Measurements from ENCODE around the gene THADA.
A peak's percentile ranks its signal among the peaks of the same experiment; 100 is the strongest.
"Not testable (repeated sequence)": the region's sequence is repeated elsewhere in the genome, so short reads cannot be mapped to it uniquely, and the experiment has no call there.

THADA gene
- 102 to 152 (median 124) reads per million in 3 experiments for total RNA-seq

DNA sequence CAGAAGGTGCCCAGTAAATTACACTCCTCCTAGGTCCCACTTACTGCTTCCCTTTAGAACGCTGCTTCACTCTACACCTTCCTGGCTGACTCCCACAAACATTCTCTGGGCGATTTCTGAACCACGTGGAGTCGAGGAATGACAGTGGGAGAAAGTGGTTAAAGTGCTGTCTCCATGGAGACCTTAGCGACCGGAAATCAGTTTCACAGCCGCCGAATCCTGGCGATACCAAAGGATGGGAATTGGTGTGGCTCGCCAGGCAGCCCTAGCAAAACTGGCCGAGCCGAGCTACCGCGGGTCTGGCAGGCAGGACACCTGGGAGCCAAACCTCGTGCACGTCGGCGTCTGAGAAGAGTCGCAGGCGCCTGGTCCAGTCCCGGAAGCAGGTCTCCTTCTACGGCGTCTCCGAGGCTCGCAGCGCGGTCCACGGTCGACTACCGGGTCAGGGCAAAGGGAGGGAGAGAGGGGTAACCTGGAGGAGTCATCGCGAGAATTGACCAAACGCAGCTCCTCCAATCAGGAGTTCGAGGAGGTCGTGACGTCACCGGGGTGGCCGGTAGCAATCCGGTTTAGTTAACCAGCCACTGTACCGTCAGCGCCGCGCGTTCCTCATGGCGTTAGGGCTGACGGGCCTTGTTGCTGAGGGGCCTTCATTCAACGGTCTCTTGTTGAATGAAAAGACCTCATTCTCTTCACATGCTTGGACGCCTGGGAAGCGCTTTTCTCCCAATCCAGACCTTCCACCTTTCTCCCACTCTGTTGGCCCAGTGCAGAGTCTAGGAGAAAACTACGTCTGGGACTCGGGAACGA is at the start of gene THADA:
TSS of gene THADA (minus strand) at position 436 of the 810 bp plus-strand sequence. CDS start 3,646 bp downstream, outside the sequence.
- peak; percentile 93 for DNase-seq

DNA sequence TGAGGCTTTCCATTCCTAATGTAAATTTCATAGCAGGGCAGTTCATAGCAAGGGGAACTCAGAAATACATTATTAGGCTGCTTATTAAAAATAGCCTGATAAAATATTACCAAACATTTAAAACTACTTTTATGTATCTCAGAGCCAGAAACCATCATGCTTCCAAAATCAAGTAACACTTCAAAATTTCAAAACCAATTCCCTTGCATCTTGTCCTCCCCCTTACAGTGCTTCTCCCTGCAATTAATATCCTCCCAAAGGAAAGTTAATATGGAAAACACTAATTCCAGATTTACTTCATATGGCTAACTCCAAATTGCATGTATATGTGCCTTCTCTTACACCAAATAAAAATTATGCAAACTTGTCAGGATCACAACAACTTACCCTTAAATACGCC is 47.8 kb upstream of the THADA start:
- DNase-seq, result no peak

- no peak for DNase-seq
These were observed 46.5 kb upstream of the THADA start for GRCh38 chr2:43642363-43642762.

DNA sequence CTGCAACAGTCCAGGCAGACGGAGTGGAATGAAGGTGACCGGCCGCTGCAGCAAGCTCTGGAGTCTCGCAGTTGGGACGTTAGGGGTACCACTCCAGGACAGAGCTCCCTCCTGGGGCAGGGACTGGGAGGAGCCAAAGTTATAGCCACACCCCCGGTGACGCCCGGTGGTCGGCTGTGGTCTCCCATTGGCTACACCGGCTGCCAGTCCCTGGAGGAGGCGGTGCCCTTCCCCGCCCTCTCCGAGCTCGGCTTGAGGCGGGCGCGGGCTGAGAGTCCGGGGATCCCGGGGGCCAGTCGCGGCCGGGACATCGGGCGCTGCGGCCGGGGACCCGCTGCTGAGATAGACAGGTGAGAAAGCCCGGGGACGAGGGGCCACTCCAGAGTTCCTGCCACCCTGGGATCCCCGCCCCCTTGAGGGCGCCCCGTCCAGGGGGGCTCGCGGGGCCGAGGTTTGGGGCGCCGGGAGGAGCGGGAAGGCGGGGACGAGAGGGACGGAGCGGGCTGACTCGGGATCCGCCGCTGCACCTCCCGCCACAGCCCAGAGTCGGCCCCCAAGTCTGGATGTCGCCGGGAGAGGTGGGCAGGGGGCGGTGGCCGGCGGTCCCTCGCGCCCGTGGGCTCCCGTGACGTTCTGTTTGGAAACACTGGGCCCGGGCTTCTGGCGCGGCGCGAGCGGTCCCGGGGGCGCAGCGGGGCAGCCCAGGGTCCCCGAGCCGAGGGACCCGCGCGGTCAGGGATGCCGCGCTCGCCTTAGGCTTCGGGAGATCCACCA is 41.4 kb upstream of the THADA start, which contains the start of gene PLEKHH2:
TSS of gene PLEKHH2 (plus strand) at position 231 of the 774 bp plus-strand sequence. CDS start 7,414 bp downstream, outside the sequence.
- peak; percentile 73 for DNase-seq

GRCh38 chr2:43636621-43637020 is 40.8 kb upstream of the THADA start:
- peak; percentile 32 for DNase-seq

DNA sequence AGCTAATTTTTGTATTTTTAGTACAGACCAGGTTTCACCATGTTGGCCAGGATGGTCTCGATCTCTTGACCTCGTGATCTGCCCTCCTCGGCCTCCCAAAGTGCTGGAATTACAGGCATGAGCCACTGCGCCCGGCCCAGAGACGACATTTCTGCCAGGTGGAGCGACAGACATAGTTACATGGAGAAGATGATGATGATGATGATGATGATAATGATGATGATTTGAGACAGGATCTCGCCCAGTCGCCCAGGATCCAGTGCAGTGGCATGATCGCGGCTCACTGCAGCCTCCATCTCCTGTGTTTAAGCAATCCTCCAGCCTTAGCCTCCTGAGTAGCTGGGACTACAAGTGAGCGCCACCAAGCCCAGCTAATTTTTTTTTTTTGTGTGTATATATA is 40.3 kb upstream of the THADA start:
- not testable (repeated sequence) for DNase-seq

GRCh38 chr2:43634604-43635306 is 38.9 kb upstream of the THADA start:
- DNase-seq, result no peak

GRCh38 chr2:43631618-43632317 is 35.9 kb upstream of the THADA start:
- no peak for DNase-seq

- no peak for DNase-seq
These were observed 27.2 kb upstream of the THADA start for GRCh38 chr2:43622931-43623451.

GRCh38 chr2:43619511-43619910 is 23.7 kb upstream of the THADA start:
- DNase-seq, result no peak

DNA sequence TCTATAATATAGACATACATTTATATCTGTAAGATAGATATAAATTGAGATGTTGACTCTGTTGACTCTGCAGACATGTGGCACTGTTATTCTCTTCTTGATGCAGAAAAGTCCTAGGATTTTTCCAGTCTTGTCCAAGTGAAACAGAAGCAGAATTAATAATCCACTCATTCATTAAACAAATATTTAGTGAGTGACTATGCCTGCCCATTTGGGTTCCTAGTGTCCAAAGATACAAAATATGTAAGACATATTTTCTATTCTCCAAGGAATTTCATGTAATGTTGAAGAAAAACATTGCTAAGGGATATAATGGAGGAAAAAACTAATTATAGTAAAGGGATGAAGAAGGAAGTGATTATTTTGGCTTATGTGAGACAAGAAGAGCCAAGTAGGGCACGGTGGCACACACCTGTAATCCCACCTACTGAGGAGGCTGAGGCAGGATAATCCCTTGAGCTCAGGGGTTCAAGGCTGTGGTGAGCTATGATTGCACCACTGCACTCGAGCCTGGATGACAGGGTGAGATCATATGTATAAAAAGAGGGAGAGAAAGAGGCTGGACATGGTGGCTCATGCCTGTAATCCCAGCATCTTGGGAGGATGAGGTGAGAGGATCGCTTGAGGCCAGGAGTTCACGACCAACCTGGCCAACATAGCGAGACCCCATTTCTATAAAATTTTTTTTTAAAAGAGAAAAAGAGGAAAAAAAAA is 21.3 kb upstream of the THADA start:
- DNase-seq, result no peak

GRCh38 chr2:43612944-43613343 is 17.1 kb upstream of the THADA start:
- no peak for DNase-seq

- DNase-seq, result peak; percentile 56
These were observed 16.4 kb upstream of the THADA start for GRCh38 chr2:43611987-43612894.

GRCh38 chr2:43610361-43610760 is 14.5 kb upstream of the THADA start:
- no peak for DNase-seq

- DNase-seq, result peak; percentile 41
These were observed 13.6 kb upstream of the THADA start for GRCh38 chr2:43609290-43609918.

GRCh38 chr2:43605851-43606250 is 10.0 kb upstream of the THADA start:
- DNase-seq, result no peak

GRCh38 chr2:43605079-43605655 is 9.3 kb upstream of the THADA start:
- no peak for DNase-seq

GRCh38 chr2:43604674-43605073 is 8.8 kb upstream of the THADA start:
- DNase-seq, result no peak

GRCh38 chr2:43600596-43600995 is 4.8 kb upstream of the THADA start:
- not testable (repeated sequence) for DNase-seq

All from central memory CD4-positive, alpha-beta T cell (primary cell).